DOHH2 (cell line): Measurements from ENCODE around the gene RACGAP1.

Source experiments
- H3F3A ChIP-seq: fragments of 200-600 bp; sonication (generic), shearing (Covaris generic); 2 replicates; pipeline ENCODE4 v1.6.0; 2016; ENCODE audit warnings: antibody characterized with exemption, mild to moderate bottlenecking; ENCODE audit not compliant: control insufficient read depth, insufficient read depth
- H3K27ac ChIP-seq: fragments of 200-600 bp; sonication (generic); 2 replicates; pipeline ENCODE4 v1.5.1; 2014; ENCODE audit warnings: low read depth, mild to moderate bottlenecking, low read length, moderate library complexity
- H3K27me3 ChIP-seq: fragments of 200-600 bp; sonication (generic); 2 replicates; pipeline ENCODE4 v1.6.1; 2014; ENCODE audit warnings: mild to moderate bottlenecking, low read length, mixed read lengths; ENCODE audit not compliant: control insufficient read depth
- H3K36me3 ChIP-seq: fragments of 200-600 bp; sonication (generic); 2 replicates; pipeline ENCODE4 v1.6.1; 2014; ENCODE audit warnings: mild to moderate bottlenecking, low read length, moderate library complexity, mixed read lengths; ENCODE audit not compliant: control insufficient read depth
- H3K4me1 ChIP-seq: fragments of 200-600 bp; sonication (generic); 2 replicates; pipeline ENCODE4 v1.6.1; 2014; ENCODE audit warnings: mild to moderate bottlenecking, low read length, mixed read lengths; ENCODE audit not compliant: control insufficient read depth
- H3K4me2 ChIP-seq: fragments of 200-600 bp; sonication (generic); 2 replicates; pipeline ENCODE4 v1.6.0; 2014; ENCODE audit warnings: mild to moderate bottlenecking, low read length, moderate library complexity
- H3K4me3 ChIP-seq: fragments of 200-600 bp; sonication (generic); 2 replicates; pipeline ENCODE4 v1.5.1; 2014; ENCODE audit warnings: mild to moderate bottlenecking, low read length, mixed read lengths
- H3K79me2 ChIP-seq: fragments of 200-600 bp; sonication (generic); 2 replicates; pipeline ENCODE4 v1.6.1; 2014; ENCODE audit warnings: mild to moderate bottlenecking, low read length, mixed read lengths; ENCODE audit not compliant: control insufficient read depth
- H3K9me2 ChIP-seq: fragments of 200-600 bp; sonication (generic); replicated peaks from 2 replicates; pipeline ENCODE4 v1.6.1; 2014; ENCODE audit warnings: mild to moderate bottlenecking, low read length, mixed read lengths; ENCODE audit not compliant: control insufficient read depth
- H3K9me3 ChIP-seq: fragments of 200-600 bp; sonication (generic); 2 replicates; pipeline ENCODE4 v1.6.1; 2014; ENCODE audit warnings: antibody characterized with exemption, low read length, mixed read lengths; ENCODE audit not compliant: control insufficient read depth, insufficient read depth
- H4K20me1 ChIP-seq: fragments of 200-600 bp; sonication (generic); 2 replicates; pipeline ENCODE4 v1.6.0; 2014; ENCODE audit warnings: low read depth, mild to moderate bottlenecking, antibody characterized with exemption, low read length, moderate library complexity; ENCODE audit not compliant: control insufficient read depth, insufficient read depth
- EZH2phosphoT487 ChIP-seq: fragments of 200-600 bp; sonication (generic); IDR thresholded peaks from 2 replicates; pipeline ENCODE4 v1.6.1; 2017; ENCODE audit warnings: borderline replicate concordance, mild to moderate bottlenecking, antibody characterized with exemption, low read length, moderate library complexity, mixed read lengths
- TF ChIP-seq, protein P1 (sequence below): fragments of 200-600 bp; sonication (generic); IDR thresholded peaks from one replicate; pipeline ENCODE4 v1.5.1; 2014; ENCODE audit warnings: antibody characterized with exemption, mild to moderate bottlenecking, low read depth, low read length; ENCODE audit not compliant: poor library complexity, severe bottlenecking

Gene RACGAP1

DNA sequence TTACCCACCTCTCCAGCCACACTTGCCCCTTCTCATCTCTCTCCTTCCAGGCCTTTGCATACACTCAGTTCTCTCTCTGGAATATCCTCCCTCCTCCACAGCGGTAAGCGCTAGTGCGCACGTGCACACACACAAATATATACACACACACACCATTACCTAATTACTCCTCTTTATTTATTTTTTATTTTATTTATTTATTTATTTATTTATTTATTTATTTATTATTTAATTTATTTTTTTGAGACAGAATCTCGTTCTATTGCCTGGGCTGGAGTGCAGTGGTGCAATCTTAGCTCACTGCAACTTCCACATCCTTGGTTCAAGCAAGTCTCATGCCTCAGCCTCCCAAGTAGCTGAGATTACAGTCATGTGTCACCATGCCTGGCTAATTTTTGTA, 43.8 kb upstream of the RACGAP1 start:
- H3K4me1 ChIP-seq: peaks cover 19% of the 10 kb centered on the region
- no peaks in the 10 kb centered on the region for H3K79me2 ChIP-seq
- no peak overlapping the region for H3K4me2 ChIP-seq
- no peaks in the 10 kb centered on the region for H3K9me3 ChIP-seq
- H4K20me1 ChIP-seq: no peaks in the 10 kb centered on the region
- H3K9me2 ChIP-seq: no peaks in the 10 kb centered on the region
- H3K36me3 ChIP-seq: no peaks in the 10 kb centered on the region
- peaks cover 23% of the 10 kb centered on the region for H3K27me3 ChIP-seq
- H3K4me3 ChIP-seq: no peak overlapping the region
- no peak overlapping the region for H3K27ac ChIP-seq
- TF ChIP-seq EZH2phosphoT487: no peak
- TF ChIP-seq, protein P1, sequence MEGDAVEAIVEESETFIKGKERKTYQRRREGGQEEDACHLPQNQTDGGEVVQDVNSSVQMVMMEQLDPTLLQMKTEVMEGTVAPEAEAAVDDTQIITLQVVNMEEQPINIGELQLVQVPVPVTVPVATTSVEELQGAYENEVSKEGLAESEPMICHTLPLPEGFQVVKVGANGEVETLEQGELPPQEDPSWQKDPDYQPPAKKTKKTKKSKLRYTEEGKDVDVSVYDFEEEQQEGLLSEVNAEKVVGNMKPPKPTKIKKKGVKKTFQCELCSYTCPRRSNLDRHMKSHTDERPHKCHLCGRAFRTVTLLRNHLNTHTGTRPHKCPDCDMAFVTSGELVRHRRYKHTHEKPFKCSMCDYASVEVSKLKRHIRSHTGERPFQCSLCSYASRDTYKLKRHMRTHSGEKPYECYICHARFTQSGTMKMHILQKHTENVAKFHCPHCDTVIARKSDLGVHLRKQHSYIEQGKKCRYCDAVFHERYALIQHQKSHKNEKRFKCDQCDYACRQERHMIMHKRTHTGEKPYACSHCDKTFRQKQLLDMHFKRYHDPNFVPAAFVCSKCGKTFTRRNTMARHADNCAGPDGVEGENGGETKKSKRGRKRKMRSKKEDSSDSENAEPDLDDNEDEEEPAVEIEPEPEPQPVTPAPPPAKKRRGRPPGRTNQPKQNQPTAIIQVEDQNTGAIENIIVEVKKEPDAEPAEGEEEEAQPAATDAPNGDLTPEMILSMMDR: no peak
- no peaks in the 10 kb centered on the region; the same call in 1 of the 2 replicates for H3F3A ChIP-seq

DNA sequence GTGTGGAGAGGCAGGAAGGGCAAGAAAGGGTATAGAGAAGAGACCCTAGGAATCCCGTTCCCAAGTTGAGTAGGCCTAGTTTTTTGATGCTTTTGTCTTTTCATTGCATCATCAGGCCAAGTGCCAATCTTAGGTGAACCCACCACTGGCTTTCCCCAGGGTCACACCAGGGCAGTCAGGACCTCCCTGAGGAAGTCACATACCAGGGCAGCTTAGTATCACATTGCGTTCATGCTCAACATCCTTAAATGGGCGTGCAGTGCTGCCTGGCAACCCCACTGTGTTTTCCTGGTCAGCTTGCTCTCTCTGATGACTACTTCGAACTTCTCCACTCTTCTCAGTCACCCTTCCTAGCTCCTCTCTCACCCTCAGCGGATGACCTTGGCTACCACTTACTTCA, 41.1 kb upstream of the RACGAP1 start:
- Histone ChIP-seq H3K36me3 (no peaks in the 10 kb centered on the region), H3K4me3 (no peak overlapping the region), H3K4me2 (no peak overlapping the region), H3K9me3 (no peaks in the 10 kb centered on the region), H4K20me1 (no peaks in the 10 kb centered on the region), H3K4me1 (peaks cover 13% of the 10 kb centered on the region), H3K27ac (no peak overlapping the region), H3K27me3 (peaks cover 35% of the 10 kb centered on the region), H3K79me2 (no peaks in the 10 kb centered on the region), H3F3A (no peaks in the 10 kb centered on the region; the same call in 1 of the 2 replicates), H3K9me2 (no peaks in the 10 kb centered on the region)
- TF ChIP-seq, protein P1: no peak
- no peak for TF ChIP-seq EZH2phosphoT487

DNA sequence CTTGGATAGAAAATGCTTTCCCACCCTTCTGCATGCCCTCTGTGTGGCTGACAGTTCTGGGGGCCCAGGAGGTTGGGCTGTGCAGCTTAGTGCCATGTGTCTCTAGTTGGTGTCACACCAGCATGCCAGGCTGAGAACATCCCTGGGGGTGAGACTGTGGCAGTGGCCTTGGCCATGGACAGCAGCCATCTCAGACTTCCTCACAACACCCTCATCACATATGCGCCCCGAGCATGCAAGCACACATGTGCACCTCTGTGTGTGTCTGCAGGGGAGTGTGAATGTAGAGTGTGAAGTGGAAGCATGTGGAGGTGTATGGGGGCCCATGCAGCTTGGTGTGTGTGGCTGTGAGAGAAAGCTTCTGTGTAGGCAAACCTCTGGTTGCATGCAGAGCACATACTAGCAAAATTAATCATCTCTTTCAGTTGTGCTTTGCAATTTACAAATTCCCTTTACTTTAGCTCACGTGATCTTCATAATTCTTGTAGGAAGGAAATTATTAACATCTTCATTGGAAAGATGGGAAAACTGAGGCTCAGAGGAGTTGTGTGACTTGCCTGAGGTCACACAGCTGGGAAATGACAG, 40.5 kb upstream of the RACGAP1 start:
- no peaks in the 10 kb centered on the region for H4K20me1 ChIP-seq
- peaks cover 40% of the 10 kb centered on the region for H3K27me3 ChIP-seq
- H3K36me3 ChIP-seq: no peaks in the 10 kb centered on the region
- TF ChIP-seq EZH2phosphoT487: no peak
- TF ChIP-seq, protein P1: no peak
- H3F3A ChIP-seq: no peaks in the 10 kb centered on the region; the same call in 1 of the 2 replicates
- H3K4me2 ChIP-seq: no peak overlapping the region
- H3K9me3 ChIP-seq: no peaks in the 10 kb centered on the region
- H3K4me1 ChIP-seq: peaks cover 8% of the 10 kb centered on the region
- no peak overlapping the region for H3K4me3 ChIP-seq
- no peaks in the 10 kb centered on the region for H3K9me2 ChIP-seq
- H3K79me2 ChIP-seq: no peaks in the 10 kb centered on the region
- no peak overlapping the region for H3K27ac ChIP-seq
